Glomerular visceral epithelial cell (primary cell): ENCODE measurements around the gene AP2A1.
"Not testable (repeated sequence)": the region's sequence is repeated elsewhere in the genome, so short reads cannot be mapped to it uniquely, and the experiment has no call there.

Source experiments
- DNase-seq: peaks from one replicate; pipeline ENCODE4 v3.0.0-alpha.2; 2016; ENCODE audit errors: extremely low spot score

Gene AP2A1

GRCh38 chr19:49812997-49813861 lies 46.4 kb downstream of the AP2A1 start, which contains the start of gene FUZ:
FUZ (minus strand) TSS chr19:49813292; CDS start chr19:49813106, 186 bp downstream.
- DNase-seq = peak; percentile 98

GRCh38 chr19:49814010-49814409 lies 47.2 kb downstream of the AP2A1 start:
- no peak for DNase-seq

- DNase-seq = no peak
Observed at GRCh38 chr19:49816590-49816989, 49.8 kb downstream of the AP2A1 start.

GRCh38 chr19:49817964-49818648 lies 51.3 kb downstream of the AP2A1 start, which contains the start of gene MED25:
MED25 (plus strand) TSS chr19:49818289; CDS start chr19:49818342, 53 bp downstream.
- peak; percentile 85 for DNase-seq

GRCh38 chr19:49818649-49819370 lies 52.0 kb downstream of the AP2A1 start:
- DNase-seq = no peak

GRCh38 chr19:49819452-49820115 lies 52.8 kb downstream of the AP2A1 start:
- not testable (repeated sequence) for DNase-seq

GRCh38 chr19:49820125-49820524 lies 53.3 kb downstream of the AP2A1 start:
- DNase-seq = no peak

GRCh38 chr19:49823472-49823871 lies 56.7 kb downstream of the AP2A1 start:
- no peak for DNase-seq

- no peak for DNase-seq
Observed at GRCh38 chr19:49824662-49825061, 57.9 kb downstream of the AP2A1 start.

GRCh38 chr19:49827034-49827433 lies 60.2 kb downstream of the AP2A1 start:
- DNase-seq = no peak

GRCh38 chr19:49829200-49829599 lies 62.4 kb downstream of the AP2A1 start:
- no peak for DNase-seq

GRCh38 chr19:49829721-49830120 lies 62.9 kb downstream of the AP2A1 start:
- DNase-seq = no peak

GRCh38 chr19:49830766-49831165 lies 64.0 kb downstream of the AP2A1 start:
- no peak for DNase-seq

- no peak for DNase-seq
Observed at GRCh38 chr19:49831592-49831991, 64.8 kb downstream of the AP2A1 start.

GRCh38 chr19:49832556-49832955 lies 65.8 kb downstream of the AP2A1 start:
- DNase-seq = no peak

- no peak for DNase-seq
Observed at GRCh38 chr19:49833599-49833998, 66.8 kb downstream of the AP2A1 start.

- DNase-seq = no peak
Observed at GRCh38 chr19:49835562-49835961, 68.8 kb downstream of the AP2A1 start.

GRCh38 chr19:49836176-49837008 lies 69.6 kb downstream of the AP2A1 start:
- no peak for DNase-seq

GRCh38 chr19:49837009-49837310 lies 70.2 kb downstream of the AP2A1 start:
- no peak for DNase-seq

GRCh38 chr19:49837425-49837824 lies 70.6 kb downstream of the AP2A1 start:
- no peak for DNase-seq
